Tibial nerve (tissue), 3 donors: ENCODE measurements around the gene SERINC5.

Experiments used
- CTCF ChIP-seq, 5 experiments: fragments of 200-600 bp in 3 of 5; fragments of 450-650 bp in 2 of 5; sonication (generic) in 3 of 5; IDR thresholded peaks; one replicate each; pipeline ENCODE4 v1.5.1; 2016 to 2019; ENCODE audit warnings: antibody characterized with exemption in 5 of 5, mild to moderate bottlenecking in 3 of 5, moderate library complexity in 2 of 5
- POLR2A ChIP-seq, 2 donors: fragments of 450-650 bp; IDR thresholded peaks; one replicate each; pipeline ENCODE4 v1.6.1; 2017; ENCODE audit warnings: antibody characterized with exemption in 2 of 2, mild to moderate bottlenecking in 2 of 2, moderate library complexity in 2 of 2

DNA sequence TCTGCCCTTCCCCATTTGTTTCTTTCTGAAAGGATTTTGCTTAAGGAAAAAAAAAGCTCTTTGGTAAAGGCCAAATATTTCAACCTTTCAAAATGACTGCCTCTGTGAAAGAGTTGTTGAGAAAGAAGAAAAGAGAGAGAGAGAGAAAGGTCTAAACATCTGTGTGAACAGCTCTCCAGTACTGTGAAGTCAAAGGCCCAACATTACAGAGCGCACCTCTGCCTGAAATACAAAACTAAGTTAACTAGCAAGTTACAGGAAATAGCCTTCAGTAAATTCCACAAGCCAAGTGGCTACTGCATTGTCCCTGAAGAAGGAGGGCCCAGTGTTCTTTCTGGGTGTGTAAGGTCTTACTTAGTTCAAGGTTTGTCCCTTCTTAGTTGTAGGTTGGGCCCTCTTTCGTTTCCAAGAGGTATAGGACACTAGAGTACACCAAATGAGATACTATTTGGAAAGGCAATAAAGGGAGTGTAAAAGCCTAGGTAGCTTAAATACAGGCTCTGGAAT, 116.3 kb downstream of the SERINC5 start:
- no peak for TF ChIP-seq CTCF (IDR thresholded peaks at IDR 0.05)
- no peak for TF ChIP-seq POLR2A (IDR thresholded peaks at IDR 0.05)
